ENCODE measurements around the gene COG5. TPM values are rescaled to one million over a fixed set of nuclear protein-coding genes. Genes with fewer than 3 reads are reported as not detected.

The COG5 gene
- total RNA-seq, 1 donor from 2014 or later, result 29.5 TPM

DNA sequence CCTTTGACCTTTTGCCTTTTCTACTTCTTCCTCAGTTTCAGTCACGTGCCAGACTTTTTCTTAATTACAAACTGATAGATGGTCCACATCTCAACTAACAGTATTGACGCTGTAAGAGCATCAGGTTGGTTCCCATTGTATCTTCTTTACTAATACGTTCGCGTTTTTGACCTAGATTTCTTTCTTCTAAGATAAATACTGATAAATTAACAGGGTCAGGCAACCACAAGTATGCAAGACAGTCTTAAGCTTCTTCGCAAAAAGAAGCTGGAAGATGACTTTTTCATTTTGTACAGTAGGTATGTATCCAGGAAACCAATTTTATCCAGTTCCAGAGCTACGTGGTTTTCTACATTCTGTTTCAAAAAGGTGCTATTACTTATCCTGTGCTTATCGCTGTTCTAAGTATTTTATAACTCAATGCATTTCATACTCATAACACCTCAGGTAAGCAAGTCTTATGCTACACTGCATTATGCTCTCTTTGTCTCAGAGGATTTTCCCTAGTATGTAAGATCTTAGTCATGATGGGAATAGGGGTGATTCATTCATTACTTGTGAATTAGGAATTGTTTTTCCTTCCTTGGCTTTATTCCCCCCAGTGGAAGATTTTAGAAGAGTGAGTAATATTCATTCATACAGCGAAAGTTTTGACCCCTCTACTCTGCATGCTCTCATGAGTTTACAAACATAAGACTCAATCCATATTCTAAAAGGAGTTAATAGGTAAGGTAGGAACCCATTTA is 1.0 kb upstream of the COG5 start:
- Mint-ChIP-seq H3K4me1 (ENCODE audit: low read depth, unreplicated experiment) (peaks cover 4% of the 10 kb centered on the region), H3K9me3 (ENCODE audit: unreplicated experiment) (peaks cover 2% of the 10 kb centered on the region), H3K27me3 (ENCODE audit: unreplicated experiment) (peaks cover 3% of the 10 kb centered on the region), H3K36me3 (ENCODE audit: unreplicated experiment) (no peaks in the 10 kb centered on the region), H3K4me3 (ENCODE audit: unreplicated experiment) (peak overlapping the region; percentile 89), H3K27ac (ENCODE audit: unreplicated experiment) (peak overlapping the region; percentile 31)
- no peak for DNase-seq
- TF ChIP-seq, protein P1, sequence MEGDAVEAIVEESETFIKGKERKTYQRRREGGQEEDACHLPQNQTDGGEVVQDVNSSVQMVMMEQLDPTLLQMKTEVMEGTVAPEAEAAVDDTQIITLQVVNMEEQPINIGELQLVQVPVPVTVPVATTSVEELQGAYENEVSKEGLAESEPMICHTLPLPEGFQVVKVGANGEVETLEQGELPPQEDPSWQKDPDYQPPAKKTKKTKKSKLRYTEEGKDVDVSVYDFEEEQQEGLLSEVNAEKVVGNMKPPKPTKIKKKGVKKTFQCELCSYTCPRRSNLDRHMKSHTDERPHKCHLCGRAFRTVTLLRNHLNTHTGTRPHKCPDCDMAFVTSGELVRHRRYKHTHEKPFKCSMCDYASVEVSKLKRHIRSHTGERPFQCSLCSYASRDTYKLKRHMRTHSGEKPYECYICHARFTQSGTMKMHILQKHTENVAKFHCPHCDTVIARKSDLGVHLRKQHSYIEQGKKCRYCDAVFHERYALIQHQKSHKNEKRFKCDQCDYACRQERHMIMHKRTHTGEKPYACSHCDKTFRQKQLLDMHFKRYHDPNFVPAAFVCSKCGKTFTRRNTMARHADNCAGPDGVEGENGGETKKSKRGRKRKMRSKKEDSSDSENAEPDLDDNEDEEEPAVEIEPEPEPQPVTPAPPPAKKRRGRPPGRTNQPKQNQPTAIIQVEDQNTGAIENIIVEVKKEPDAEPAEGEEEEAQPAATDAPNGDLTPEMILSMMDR (IDR thresholded peaks at IDR 0.05; ENCODE audit: partially characterized antibody, unreplicated experiment), result no peak

DNA sequence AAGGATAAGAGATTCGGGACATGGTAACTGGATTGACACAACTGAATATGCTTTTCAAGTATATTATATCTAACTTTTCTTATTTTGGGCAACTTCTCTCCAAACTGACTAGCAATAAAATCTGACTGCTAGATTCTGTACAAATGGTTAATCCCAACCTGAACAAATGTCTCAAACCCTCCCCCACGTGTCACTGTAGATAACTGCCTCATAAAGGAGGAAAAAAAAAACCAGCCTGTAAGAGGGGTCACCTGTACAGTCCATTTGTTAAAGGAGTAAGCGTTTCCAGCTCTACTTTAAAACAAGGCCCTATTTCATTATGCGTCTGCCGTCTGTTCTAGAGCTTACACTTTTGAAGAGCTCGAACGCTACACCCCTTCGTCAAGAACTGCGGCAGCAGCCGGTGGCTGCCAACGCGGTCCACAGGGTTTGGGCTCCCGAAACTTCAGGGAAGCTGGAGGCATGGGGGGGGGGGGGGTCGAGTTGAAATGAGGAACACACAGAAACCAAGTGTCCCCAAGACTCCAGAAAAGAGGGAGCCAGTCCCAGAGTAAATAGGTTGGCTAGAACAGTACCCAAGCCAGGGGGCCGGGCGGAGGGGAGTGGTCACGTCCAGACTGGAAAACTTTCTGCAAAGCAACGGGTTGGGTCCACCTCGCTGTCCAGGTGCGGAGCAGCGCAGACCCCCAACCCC is 492 bp downstream of the COG5 start:
- Mint-ChIP-seq H3K27ac (ENCODE audit: unreplicated experiment) (peak overlapping the region; percentile 41), H3K4me3 (ENCODE audit: unreplicated experiment) (peak overlapping the region; percentile 89), H3K27me3 (ENCODE audit: unreplicated experiment) (peaks cover 3% of the 10 kb centered on the region), H3K36me3 (ENCODE audit: unreplicated experiment) (no peaks in the 10 kb centered on the region), H3K4me1 (ENCODE audit: low read depth, unreplicated experiment) (peaks cover 4% of the 10 kb centered on the region), H3K9me3 (ENCODE audit: unreplicated experiment) (peaks cover 2% of the 10 kb centered on the region)
- DNase-seq, result no peak
- TF ChIP-seq, protein P1 (IDR thresholded peaks at IDR 0.05; ENCODE audit: partially characterized antibody, unreplicated experiment), result no peak

DNA sequence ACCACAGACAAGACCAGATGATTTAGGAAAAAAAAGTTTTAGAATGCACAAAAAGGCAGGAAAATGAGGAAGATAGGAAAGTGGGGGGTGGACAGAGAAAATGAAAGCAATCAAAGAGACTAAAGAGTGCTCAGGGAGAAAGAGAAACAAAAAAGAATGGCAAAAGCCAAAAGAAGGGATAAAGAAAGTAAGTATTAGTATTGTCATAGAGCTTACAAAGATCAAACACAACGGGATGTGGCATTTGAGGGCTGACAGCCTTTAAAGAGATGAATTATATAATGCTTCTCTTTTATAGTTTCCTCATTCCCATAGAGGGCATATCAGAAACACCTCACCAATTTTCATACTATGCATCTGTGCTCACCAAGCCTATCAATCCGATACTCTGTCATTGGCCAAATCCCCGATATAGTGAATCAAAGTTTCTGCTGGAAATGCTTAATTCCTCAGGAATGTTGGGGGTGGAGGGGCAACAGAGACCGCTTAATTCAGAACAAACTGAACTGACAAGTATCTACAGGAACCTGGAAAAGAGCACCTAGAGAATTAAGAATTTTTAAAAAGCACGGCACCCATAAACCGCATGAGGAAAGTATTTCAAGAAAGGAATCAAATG is 2.7 kb downstream of the COG5 start:
- Mint-ChIP-seq H3K36me3 (ENCODE audit: unreplicated experiment) (no peaks in the 10 kb centered on the region), H3K9me3 (ENCODE audit: unreplicated experiment) (peaks cover 2% of the 10 kb centered on the region), H3K4me1 (ENCODE audit: low read depth, unreplicated experiment) (peaks cover 4% of the 10 kb centered on the region), H3K27ac (ENCODE audit: unreplicated experiment) (no peak overlapping the region), H3K27me3 (ENCODE audit: unreplicated experiment) (peaks cover 3% of the 10 kb centered on the region), H3K4me3 (ENCODE audit: unreplicated experiment) (no peak overlapping the region)
- DNase-seq, result no peak
- TF ChIP-seq, protein P1 (IDR thresholded peaks at IDR 0.05; ENCODE audit: partially characterized antibody, unreplicated experiment), result no peak

DNA sequence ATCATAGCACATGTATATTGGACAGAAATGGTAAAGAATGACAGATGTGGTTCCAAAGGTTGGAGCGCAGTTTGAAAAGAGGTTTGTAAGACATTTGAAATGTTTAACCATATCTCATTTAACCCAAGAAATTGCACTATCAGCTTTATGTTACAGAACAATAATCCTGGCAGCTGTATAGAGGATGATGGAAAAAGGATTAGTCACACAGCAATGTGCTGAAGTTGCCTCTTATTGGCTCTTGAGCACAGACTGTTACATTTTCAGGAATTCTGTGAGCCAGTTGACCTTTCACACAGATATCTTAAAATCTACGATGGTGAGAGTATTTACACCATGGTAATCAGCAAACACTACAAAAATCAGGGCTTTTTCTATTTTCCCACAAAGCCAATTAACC is 3.9 kb downstream of the COG5 start:
- no peak for DNase-seq
- Mint-ChIP-seq H3K4me3 (ENCODE audit: unreplicated experiment) (no peak overlapping the region), H3K27me3 (ENCODE audit: unreplicated experiment) (peaks cover 3% of the 10 kb centered on the region), H3K4me1 (ENCODE audit: low read depth, unreplicated experiment) (peaks cover 4% of the 10 kb centered on the region), H3K27ac (ENCODE audit: unreplicated experiment) (no peak overlapping the region), H3K9me3 (ENCODE audit: unreplicated experiment) (peaks cover 2% of the 10 kb centered on the region), H3K36me3 (ENCODE audit: unreplicated experiment) (no peaks in the 10 kb centered on the region)
- TF ChIP-seq, protein P1 (IDR thresholded peaks at IDR 0.05; ENCODE audit: partially characterized antibody, unreplicated experiment), result no peak
